M059J (cell line): ENCODE measurements around the gene LGALS1. TPM values are rescaled to one million over a fixed set of nuclear protein-coding genes. Genes with fewer than 3 reads are reported as not detected.
"Not testable (repeated sequence)": the region's sequence is repeated elsewhere in the genome, so short reads cannot be mapped to it uniquely, and the experiment has no call there.

Source experiments
- DNase-seq: peaks from one replicate; pipeline ENCODE4 v3.0.0-alpha.2; 2012; ENCODE audit warnings: low read depth
- total RNA-seq: library from RNA; depleted of rRNA; stranded (reverse); fragments of >200 nt; shearing (Covaris generic); gene quantifications from 2 replicates; pipeline ENCODE4 v1.2.3, GENCODE V29; 2014

Gene LGALS1
- total RNA-seq, 1 experiment from 2014 or later, result 2,501 TPM

DNA sequence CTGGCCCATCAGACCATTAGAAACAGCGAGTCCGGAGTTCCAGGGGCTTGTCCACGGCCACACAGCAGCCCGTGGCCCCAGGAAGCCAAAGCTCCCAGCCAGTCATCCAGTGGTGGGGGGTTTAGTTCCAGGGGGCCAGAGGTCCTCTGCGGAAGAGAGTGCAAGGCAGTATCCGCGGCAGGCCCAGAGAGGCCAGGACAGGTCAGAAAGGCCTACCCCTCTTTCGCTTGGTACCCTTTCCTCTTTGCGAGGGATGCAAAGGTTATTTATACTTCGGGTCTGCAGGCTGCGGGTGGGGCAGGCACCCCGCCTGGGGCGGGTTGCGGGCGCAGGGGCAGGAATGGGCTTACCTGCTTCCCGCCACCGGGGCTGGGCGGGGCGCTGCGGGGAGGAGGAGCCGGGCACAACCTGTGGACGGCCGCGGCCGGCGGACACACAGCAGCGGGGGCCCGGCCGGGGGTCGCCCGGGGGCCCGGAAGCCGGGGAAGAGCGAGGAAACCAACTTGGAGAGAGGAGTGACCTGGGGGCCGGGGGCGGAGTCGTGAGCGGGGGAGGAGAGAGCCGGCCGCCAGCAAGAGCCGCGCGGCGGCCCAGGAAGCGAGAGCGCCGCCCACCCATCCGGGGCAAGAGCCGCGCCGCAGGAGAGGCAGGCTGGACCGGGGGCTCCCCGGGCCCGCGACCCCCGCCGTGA lies 36.2 kb upstream of the LGALS1 start, which contains the start of gene SH3BP1:
Gene SH3BP1, plus strand, starts transcription at position 600 of the 691 bp plus-strand sequence. CDS start 119 bp downstream, outside the sequence.
- DNase-seq, result no peak

GRCh38 chr22:37639771-37640590 lies 35.5 kb upstream of the LGALS1 start:
- DNase-seq, result no peak

DNA sequence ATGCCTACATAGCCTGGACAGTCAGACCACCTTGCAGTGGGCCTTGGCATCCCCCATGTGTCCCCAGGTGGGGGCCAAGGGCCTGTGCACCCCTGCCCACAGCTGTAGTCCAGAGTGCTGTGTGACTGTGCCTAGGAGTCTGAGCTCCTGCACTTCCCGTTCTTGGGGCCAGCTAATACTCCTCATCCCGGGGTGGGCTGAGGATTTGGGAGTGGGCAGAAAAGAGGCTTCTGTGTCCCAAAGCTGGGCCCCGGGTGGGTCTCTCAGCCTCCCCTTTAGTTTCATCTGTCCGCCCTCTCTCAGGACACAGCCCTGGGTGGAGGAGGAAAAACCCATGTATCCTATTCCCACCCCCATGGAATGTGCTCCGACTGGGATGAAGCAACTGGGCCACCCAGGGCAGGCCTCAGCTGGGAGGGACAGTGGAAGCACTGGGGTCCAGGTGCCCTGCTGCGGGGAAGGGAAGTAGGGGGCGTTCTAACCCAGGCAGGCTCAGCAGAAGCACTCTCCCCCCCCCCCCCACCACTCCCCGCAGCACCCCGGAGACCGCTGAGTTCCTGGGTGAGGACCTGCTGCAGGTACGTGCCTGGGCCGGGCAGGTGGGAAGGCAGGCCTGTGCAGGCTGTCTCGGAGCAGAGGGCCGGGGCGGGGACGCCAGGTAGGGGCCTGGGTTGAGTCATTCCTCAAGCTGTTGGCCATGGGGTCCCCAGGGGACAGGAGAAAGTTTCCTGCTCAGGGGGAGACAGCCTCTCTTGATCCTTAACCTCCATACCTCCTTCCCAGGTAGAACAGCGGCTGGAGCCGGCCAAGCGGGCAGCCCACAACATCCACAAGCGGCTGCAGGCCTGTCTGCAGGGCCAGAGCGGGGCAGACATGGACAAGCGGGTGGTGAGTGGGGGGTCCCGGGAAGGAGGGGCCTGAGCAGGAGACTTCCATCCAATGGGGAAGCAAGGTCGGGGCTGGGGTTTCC lies 34.6 kb upstream of the LGALS1 start:
- DNase-seq, result no peak

DNA sequence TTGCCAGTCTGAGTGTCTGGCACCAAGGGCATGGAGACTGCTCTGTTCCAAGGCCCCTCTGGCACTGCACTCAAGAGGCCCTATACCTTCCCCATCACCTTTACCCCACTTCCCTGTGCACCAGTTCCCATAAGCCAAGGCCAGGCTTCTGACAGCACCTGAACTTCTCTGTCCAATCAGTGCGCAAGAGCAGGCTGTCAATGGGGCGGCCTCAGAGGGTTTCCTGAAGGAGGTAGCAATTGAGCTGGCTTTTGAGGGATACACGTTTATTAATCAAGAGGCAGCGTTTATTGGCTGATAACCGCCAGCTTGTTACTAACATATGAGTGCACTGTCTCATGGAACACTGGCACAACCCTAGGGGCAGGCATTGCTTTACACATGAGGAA lies 33.9 kb upstream of the LGALS1 start:
- no peak for DNase-seq

DNA sequence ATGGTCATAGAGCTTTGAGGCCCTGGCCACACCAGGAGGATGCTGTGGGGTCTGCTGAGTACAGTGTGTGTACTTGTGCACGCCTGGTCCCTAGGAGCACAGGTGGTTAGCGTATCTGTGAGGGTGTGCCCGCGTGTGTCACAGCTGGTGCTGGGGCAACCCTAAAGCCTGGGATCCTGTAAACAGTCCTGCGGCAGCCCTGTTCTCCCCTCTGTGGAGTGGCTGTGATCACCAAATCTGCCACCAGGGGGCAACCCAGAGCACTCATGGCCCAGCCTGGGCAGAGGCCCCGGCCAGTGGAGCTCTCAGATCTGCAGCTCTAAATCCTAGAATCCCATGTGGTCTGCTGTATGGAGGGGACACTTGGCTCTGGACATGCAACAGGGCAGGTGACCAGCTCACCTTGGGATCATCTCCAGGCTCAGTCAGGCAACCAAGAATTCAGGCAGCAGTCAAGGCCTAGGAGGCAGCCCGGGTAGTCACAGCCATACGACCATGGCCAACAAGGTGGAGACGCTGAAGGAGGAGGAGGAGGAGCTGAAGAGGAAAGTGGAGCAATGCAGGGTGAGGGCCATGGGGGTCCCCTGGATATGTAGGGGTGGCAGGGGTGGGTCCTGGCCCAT lies 32.1 kb upstream of the LGALS1 start:
- peak; percentile 62 for DNase-seq

DNA sequence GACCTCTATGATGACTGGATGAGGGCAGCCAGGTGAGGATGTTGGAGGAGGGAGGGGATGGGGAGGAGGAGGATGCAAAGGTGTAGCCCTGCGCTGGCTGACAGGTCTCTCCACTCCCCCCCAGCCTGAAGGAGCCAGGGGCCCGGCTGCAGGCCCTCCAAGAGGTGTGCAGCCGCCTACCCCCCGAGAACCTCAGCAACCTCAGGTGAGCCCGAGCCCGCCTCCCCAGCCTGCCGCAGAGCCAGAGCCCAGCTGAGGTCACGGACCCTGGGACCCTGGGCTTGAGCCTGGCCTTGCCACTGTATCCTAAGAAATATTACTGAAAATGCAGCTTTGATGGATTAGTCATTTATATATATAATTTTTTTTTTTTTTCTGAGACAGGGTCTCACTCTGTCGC lies 28.1 kb upstream of the LGALS1 start:
- no peak for DNase-seq

- DNase-seq, result peak; percentile 91
Measured at GRCh38 chr22:37647928-37648327, 27.5 kb upstream of the LGALS1 start.

GRCh38 chr22:37650463-37651136 lies 24.8 kb upstream of the LGALS1 start:
- no peak for DNase-seq

DNA sequence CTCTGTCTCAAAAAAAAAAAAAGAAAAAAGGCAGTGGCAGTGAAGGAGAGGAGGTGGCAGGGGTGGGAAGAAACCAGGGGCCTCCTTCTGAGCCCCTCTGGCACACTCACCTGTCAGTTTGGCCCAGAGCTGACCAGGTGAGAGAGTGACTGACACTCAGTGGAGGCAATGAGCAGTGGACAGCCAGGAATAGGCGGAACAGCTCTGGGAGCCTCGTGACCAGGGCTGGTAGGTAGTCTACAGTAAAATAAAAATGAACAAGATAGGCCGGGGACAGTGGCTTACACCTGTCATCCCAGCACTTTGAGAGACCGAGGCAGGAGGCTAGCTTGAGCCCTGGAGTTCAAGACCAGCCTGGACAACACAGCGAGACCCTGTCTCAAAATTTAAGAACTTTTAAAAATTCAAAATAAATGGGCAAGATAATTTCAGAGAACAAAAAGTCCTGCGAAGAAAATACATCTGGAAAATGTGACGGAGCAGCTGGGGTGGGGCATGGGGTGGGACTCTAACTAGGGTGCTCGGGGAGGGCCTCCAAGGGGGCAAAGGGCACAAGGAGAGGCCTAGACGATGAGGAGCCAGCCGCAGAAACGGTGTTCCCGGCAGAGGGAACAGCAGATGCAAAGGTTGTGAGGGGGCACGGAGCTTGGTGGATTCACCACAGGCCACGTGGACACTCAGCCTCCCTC lies 20.7 kb upstream of the LGALS1 start:
- no peak for DNase-seq

GRCh38 chr22:37655252-37655563 lies 20.2 kb upstream of the LGALS1 start:
- DNase-seq, result no peak

DNA sequence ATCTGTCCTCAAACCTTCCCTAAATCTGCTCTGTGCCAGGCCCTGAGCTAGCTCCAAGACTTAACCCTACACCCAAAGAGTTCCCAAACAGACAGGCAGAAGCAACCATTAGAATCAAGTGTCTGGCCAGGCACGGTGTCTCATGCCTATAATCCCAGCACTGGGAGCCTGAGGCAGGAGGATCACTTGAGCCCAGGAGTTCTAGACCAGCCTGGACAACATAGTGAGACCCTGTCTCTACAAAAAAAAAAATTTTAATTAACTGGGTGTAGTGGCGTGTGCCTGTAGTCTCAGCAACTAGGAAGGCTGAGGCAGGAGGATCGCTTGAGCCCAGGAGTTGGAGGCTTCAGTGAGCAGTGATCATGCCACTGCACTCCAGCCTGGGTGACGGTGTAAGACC lies 18.9 kb upstream of the LGALS1 start:
- DNase-seq, result not testable (repeated sequence)

DNA sequence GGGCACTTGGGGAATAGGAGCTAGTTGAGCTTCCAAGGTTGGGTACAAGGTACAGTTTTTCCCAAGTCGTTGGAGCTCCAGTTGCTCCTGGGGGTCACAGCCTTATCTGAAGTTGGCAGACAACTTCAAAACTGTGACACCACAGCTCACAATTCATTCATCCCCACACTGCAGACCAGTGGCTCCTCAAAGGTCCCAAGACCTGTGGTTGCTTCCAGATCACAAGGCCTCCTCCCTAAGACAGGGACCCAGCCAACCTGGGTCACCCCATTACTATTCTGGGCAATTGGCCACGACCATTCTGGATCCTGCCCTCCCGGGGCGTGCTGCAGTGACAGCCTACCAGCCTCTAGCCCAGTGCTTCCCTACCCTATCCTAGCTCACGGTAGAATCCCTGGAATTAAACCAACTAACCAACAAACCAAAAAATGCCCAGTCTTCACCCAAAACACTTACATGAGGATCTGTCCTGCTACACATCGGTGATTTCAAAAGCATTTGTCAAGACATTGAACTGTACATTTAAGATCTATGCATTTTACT lies 17.8 kb upstream of the LGALS1 start:
- DNase-seq, result peak; percentile 41

GRCh38 chr22:37658133-37659065 lies 17.0 kb upstream of the LGALS1 start, which contains the start of gene PDXP:
Gene PDXP (plus strand): TSS chr22:37658723. CDS start chr22:37658783, 60 bp downstream.
- peak; percentile 99 for DNase-seq

GRCh38 chr22:37659066-37659896 lies 16.2 kb upstream of the LGALS1 start:
- no peak for DNase-seq

DNA sequence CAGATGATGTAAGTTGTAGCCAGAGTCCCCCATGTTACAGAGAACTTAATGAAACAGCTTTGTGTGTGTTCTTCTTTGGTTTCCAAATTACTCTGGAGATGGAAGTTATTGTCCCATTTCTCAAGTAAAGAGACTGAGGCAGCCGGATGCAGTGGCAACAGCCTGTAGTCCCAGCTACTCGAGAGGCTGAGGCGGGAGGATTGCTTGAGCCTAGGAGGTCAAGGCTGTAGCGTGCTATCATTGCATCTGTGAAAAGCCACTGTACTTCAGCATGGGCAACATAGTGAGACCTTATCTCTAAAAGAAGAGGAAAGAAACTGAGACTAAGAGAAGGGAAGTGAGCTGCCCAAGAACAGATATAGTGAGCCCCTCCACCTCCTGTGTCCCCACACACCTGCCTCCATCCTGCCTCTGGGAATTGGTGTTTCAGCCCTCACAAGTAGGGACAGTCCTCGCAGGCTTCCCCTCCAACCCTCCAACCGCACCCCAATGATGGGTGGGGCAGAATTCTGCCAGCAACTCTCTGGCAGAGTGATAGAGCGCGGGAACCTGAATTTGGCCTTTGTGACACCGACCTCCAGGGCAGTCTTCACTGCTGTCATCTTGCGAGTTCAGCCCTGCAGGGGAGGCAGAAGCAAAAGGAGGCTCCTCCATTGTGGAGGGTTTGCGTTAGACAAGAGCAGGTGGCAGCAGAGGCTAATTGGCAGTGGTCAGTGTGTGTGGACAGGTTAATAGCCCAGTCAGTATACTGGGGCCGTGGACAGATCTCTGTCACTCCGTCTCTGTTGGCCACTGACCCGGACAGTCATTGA lies 15.3 kb upstream of the LGALS1 start:
- DNase-seq, result no peak

GRCh38 chr22:37660709-37661045 lies 14.8 kb upstream of the LGALS1 start:
- DNase-seq, result no peak
